GM23338 (cell line): ENCODE data around the gene ITIH5.

ENCODE experiments used
- CREB1 ChIP-seq: fragments of 250-450 bp; sonication (Bioruptor Pico); IDR thresholded peaks from 2 replicates; pipeline ENCODE4 v1.5.0; 2020; ENCODE audit warnings: low read depth, mild to moderate bottlenecking, moderate library complexity
- CTCF ChIP-seq, 2 experiments: fragments of 200-600 bp in 1 of 2; sonication (generic) in 1 of 2; conservative IDR thresholded peaks; 2 replicates each; pipeline versions ENCODE4 v1.5.1 to v1.6.1; 2016 to 2017; ENCODE audit warnings: antibody characterized with exemption in 2 of 2, low read depth in 2 of 2, mild to moderate bottlenecking in 2 of 2, moderate library complexity in 1 of 2
- EZH2 ChIP-seq: fragments of 200-600 bp; sonication (generic); IDR thresholded peaks from one replicate; pipeline ENCODE4 v1.8.0; 2017; ENCODE audit warnings: antibody characterized with exemption, mild to moderate bottlenecking, low read depth; ENCODE audit not compliant: unreplicated experiment
- EZH2phosphoT487 ChIP-seq: fragments of 200-600 bp; sonication (generic); IDR thresholded peaks from one replicate; pipeline ENCODE4 v1.8.1; 2018; ENCODE audit warnings: antibody characterized with exemption; ENCODE audit not compliant: unreplicated experiment
- JUNB ChIP-seq: IDR thresholded peaks from one replicate; pipeline ENCODE4 v1.6.1; 2016; ENCODE audit warnings: antibody characterized with exemption; ENCODE audit not compliant: unreplicated experiment
- NANOG ChIP-seq: IDR thresholded peaks from 2 replicates; pipeline ENCODE4 v1.6.1; 2016; ENCODE audit warnings: antibody characterized with exemption, borderline replicate concordance
- POLR2AphosphoS5 ChIP-seq: IDR thresholded peaks from 2 replicates; pipeline ENCODE4 v1.6.1; 2016; ENCODE audit warnings: antibody characterized with exemption, low read depth
- REST ChIP-seq: IDR thresholded peaks from one replicate; pipeline ENCODE4 v1.6.1; 2018; ENCODE audit warnings: antibody characterized with exemption; ENCODE audit not compliant: unreplicated experiment
- ZNF114 ChIP-seq: fragments of 250-450 bp; sonication (Bioruptor Pico); IDR thresholded peaks from 2 replicates; pipeline ENCODE4 v1.5.0; 2020; ENCODE audit warnings: mild to moderate bottlenecking, moderate library complexity
- ZNF462 ChIP-seq: fragments of 250-450 bp; sonication (Bioruptor Pico); IDR thresholded peaks from 2 replicates; pipeline ENCODE4 v1.5.0; 2020; ENCODE audit warnings: mild to moderate bottlenecking, moderate library complexity

GRCh38 chr10:7601023-7601656 lies 65.6 kb downstream of the ITIH5 start:
- TF ChIP-seq CTCF (conservative IDR thresholded peaks at IDR 0.05; ENCODE audit: low read depth in 2 of 2) = no peak
- no peak for TF ChIP-seq POLR2AphosphoS5
- no peak for TF ChIP-seq EZH2phosphoT487
- TF ChIP-seq EZH2 = no peak
- TF ChIP-seq JUNB = no peak
- TF ChIP-seq REST = no peak
- TF ChIP-seq CREB1 (CRISPR knock-in tag) = no peak
- TF ChIP-seq NANOG = no peak
- no peak for TF ChIP-seq ZNF462 (CRISPR knock-in tag)
- TF ChIP-seq ZNF114 (CRISPR knock-in tag) = no peak
